SHP77 treated with DMSO at 0.1 percent for 48 hours (cell line): Measurements from ENCODE around the gene B9D1.
A peak's percentile ranks its signal among the peaks of the same experiment; 100 is the strongest.
"Not testable (repeated sequence)": the region's sequence is repeated elsewhere in the genome, so short reads cannot be mapped to it uniquely, and the experiment has no call there.

Source experiments
- DNase-seq: peaks from one replicate; lab custom pipeline; 2025; lab: John Stamatoyannopoulos, UW

The B9D1 gene

DNA sequence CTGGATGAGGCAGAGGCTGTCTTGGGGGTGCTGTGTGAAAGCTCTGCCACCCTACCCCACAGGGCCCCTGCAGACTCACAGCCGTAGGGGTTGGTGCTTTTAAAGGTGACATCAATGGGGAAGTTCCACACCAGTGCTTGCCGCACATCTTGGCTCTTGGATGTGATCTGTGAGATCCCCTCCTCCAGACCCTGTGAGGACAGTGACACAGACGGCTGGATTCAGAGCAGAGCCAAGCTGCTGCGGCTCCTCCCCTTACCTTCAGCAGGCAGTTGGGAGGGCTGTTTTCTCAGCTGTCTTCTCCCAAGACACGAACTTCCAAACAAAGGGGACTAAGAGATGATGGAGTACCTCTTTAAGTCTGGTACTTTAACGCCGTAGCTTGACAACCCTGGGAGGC lies 4.8 kb downstream of the B9D1 start:
- no peak for DNase-seq

GRCh38 chr17:19357351-19357750 lies 5.2 kb downstream of the B9D1 start:
- DNase-seq: no peak

DNA sequence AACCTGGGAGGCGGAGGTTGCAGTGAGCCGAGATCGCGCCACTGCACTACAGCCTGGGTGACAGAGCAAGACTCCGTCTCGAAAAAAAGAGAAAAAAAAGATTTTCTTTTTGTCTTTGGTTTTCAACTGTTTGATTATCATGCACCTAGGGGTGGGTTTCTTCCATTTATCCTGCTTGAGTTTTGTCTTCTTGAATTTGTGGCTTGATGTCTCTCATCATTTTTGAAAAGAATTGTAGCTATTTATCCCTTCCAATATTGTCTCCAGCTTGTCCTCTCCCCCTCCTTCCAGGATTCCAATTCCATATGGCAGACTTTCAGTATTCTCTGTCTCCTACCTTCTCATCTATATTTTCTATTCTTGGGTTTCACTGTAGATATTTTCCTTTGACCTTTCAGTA lies 7.8 kb downstream of the B9D1 start:
- DNase-seq: no peak

GRCh38 chr17:19353401-19353800 lies 9.1 kb downstream of the B9D1 start:
- not testable (repeated sequence) for DNase-seq

DNA sequence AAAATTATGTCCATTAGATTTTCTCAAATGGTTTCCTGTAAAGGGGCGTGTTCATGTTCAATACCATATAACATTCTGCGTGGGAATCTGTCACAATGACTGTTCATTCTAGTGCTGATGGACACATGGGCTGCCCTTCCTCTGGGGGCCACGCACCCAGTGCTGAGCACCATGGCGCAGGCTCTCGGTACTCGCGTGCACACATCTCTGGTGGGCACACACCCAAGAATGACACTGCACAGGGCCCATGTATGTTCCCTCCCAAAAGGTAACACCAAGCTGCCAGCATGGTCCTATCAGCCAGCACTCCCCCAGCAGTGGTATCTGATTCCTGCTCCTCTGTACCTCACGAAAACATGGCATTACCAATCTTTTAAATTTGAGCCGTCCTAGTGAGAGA lies 13.7 kb downstream of the B9D1 start:
- DNase-seq: no peak

GRCh38 chr17:19348081-19348650 lies 14.4 kb downstream of the B9D1 start:
- no peak for DNase-seq

DNA sequence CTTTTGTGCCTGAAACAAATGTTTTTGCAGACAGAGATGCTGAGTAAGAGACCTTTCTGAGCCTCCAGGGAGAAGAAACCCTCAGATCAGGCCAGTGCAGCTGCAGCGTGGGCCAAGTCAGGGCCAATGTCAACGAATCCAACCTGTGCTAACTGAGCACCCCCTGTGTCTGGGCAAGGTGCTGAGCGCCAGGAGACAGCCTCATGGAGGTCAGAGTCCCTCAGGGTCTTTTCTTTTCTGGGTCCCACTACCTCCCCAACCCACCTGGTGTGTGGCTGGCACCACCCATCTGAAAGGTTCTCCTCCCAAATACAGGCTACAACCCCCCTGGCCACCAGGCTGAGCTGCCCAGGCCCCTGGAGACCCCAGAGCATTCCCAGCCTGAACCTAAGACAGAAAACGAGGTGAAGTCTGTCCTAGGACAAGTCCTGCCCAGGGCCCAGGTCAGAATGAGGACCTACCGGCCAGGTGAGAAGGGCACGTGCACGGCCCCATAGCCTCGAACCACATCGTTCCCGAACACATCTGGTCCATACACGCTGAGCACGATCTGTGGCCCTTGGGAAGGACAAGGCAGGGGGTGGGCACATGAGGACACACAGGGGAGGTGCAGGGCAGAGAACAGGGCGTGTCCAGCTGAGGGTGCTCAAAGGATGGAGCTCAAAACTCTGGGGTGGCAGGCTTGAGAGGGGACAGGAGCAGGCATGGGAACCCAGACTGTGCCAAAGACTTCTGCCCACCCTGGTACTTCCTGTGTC lies 15.0 kb downstream of the B9D1 start:
- no peak for DNase-seq

DNA sequence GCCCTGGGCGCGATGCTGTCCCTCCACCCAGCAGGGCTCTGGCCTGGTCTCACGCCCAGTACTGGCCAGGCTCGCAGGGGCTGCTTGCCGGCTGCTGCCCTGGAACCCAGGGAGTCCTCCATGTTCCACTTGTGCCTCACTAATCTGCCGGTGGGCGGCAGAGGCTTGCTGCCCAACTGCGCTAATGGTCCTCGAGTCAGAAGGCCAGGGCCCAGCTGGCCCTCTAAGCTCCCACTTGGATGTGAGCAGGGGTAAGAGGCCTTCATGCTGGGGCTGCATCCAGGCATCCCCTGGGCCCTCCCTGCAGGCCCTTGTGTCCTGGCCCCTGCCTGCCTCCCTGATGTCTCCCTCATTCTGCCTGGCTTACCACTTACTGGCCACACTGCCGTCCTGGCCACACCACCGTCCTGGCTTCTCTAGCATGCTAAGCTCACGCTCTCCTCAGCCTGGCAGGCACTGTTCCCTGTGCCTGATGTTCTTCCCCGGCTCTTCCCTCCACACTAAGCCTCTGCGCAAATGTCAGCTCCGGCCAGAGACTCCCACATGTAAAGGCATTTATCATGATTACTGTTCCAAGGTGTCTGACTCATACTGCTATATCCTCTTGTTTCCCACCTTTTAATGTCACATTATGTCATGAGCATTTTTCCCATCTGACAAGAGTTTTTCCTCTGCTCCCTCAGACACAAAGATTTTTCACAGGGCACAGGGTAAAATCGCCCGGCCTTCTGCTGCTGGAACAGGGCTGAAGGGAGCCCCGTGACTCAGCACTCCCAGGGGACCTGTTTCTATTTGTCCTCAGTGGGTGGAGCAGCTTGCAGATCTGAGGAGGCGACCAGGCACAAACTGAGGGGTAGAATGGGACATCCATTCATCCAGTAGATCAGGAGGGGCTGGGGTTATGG lies 15.9 kb downstream of the B9D1 start:
- peak; percentile 14 for DNase-seq

- no peak for DNase-seq
Measured at GRCh38 chr17:19345486-19346350, 16.8 kb downstream of the B9D1 start.

- no peak for DNase-seq
Measured at GRCh38 chr17:19345067-19345460, 17.5 kb downstream of the B9D1 start.

- no peak for DNase-seq
Measured at GRCh38 chr17:19344311-19345066, 18.0 kb downstream of the B9D1 start.

DNA sequence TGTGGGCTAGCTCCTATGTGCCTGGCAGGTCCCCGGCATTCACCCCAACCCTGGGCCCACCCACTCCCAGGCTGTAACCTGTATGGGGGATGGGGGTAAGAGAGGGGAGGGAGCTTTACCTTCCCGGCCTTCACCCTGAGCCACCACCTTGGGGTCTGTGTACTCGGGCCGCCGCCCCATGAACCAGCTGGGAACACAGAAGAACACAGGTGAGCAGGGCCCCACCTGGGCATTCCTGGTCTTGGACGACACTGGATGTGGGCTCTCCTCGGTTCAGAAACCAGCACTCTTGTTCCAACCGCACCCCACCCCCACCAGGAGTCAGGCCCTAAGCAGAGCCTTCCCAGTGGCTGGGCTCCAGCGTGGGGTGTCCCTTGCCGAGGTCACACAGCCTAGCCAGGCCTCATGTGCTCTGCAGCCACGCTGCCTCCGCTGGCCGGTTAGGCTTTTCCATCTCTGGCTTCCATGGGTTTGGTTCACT lies 18.8 kb downstream of the B9D1 start:
- no peak for DNase-seq

DNA sequence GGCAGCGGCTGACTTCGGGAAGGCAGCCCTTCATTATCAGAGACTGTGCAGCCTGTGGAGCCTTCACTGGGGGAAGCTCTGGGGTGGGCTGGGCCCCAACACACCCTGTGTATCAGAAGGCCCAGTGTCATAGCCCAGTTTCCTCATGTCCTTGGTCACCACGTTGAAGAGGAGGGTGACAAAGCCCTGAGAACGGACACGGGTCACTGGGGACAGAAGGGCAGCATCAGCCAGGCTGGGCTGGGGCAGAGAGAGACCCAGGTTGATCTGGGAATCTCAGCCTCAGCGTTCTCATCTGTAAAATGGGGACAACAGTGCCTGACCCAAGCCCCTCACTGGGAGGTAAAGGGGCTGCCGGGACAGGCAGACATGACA lies 19.3 kb downstream of the B9D1 start:
- DNase-seq: no peak

DNA sequence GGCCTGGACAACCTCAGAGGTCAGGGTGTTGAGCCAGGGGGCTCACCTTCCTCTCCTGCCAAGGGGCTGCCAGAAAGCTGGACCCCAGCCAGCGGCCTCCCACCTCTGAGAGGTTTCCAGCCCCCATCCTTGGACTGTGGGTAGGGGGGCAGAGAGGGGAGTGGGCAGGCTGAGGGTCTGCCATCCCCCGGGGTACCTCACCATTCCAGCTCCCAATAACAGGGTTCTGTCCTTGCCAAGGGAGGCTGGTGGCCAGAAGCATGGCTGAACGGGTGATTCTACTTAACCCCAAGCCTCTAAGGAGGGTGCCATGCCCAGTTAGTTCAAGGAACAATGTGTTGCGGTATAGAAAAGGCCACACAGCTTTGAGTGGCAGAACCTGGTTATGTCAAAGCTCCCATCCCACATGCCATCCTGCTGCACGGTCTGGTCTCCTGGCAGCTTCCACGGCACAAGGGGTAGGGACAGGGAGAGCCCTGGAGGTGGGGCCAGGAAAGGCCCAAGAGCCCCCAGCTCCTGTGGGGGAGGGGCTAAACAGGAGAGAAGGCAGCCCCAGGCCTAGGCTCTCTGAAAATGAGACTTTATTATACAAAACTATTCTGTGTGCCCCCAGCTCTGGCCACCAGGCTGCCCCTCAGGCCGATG lies 19.8 kb downstream of the B9D1 start:
- no peak for DNase-seq

DNA sequence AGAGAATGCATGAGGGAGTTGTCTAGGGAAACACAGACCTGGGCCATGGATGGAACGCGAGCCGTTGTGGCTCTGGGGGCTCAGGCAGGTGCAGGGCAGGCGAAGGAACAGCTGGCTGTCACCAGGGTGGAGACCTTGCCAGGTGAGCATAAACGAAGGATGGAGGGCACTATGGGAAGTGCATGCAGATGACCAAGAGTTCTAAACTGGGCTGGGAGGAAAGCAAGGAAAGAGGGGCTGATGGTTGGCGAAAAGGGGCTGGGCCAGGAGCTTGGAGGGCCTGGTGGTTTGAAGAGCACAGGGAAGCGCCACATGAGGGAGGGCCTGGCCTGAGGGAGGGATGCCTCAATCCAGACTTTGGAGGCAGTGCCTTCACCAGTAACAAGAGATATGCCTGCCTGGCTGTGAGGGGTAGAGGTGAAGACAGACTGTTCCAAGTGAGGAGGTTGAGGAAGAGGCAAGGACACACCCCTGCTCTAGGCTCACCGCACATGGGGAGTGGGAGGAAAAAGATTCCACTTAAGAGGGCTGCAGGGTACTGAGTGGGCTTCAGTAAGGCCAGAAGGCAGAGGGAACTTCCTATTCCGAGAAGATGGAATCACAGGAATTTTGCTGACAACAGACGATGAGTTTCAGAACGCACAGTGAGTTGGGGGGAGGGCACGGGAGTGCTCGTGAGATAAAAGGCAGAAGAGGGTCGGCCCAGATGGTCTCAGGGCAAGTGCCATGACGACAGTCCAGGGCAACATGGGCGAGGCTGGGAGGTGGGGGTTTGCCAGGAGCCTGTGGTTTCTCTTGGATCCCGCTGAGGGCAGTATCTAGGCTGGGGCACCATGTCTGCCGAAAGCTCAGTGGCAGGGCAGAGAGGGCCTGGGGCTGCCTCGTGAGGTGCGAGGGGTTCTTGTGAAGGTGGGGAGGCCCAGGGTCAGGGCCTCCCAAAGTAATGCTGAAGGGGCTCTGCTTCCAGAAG lies 20.6 kb downstream of the B9D1 start:
- no peak for DNase-seq

DNA sequence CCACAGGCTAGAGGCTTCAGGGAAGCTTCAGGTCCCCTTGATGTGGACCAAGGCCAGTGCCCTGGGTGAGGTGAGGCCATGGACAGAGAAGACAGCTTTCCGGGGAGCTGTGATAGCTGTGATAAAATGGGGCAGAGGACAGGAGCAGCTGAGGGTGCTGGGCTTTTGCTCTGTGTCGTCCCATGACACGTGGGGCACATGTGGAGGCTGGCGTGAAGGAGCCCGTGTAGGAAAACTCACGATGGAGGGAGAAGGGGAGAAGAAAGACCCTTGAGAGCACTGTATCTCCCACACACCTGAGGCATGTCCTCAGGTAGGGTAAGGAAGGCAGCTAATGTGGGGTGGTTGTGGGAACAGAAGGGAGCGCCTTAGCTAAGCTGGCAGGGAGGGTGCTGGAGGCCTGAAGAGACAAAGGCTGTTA lies 21.3 kb downstream of the B9D1 start:
- DNase-seq: no peak

- DNase-seq: no peak
Measured at GRCh38 chr17:19339341-19339815, 23.1 kb downstream of the B9D1 start.

DNA sequence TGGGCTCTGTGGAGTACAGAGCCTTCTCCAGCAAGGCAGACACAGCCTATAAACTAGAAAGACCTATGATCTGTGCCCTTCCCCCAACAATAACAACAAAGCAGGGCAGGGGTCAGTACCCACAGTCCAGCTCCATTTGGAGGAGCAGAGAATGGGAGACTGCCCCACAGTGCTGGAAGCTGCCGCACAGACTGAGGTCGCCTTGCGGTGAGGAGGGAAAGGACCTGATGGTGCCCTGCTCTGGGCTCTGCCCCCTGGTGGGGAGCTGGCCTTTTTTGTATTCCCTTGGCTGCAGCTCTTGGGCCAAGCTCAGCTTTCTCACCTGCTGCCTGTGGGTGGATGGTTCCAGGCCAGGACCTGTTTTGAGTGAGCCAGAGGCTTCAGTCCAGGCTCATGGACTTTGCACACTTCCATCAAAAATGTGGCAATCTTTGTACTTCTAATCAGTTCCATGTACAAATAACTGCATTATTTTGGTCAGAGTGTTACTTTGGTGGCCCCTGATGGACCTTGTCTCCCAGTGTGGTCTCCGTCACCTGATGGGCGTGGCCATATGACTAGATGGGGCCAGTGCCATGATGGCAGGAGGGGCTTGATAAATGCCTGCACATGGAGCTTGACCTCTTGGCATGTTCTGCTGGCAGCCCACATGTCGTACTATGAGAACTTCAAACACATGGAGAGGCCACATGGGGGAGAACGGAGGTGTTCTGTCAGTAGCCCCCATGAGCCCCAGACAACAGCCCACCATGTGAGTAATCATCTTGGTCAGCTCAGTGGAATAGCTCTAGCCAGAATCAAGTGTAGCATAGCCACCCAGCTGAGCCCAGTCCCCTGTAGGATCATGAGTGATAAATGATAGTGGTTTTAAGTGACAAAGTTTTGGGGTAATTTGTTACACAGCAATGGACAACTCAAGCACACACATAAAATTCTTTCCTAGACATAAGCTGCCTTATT lies 24.2 kb downstream of the B9D1 start:
- peak; percentile 61 for DNase-seq
